C4-2B (cell line): Measurements from ENCODE around the gene DNAJC22.

Experiments
- ZFX ChIP-seq: fragments of 450-650 bp; IDR thresholded peaks from 2 replicates; pipeline ENCODE4 v1.6.1; 2017
- TF ChIP-seq, protein P1 (sequence below): fragments of 450-650 bp; conservative IDR thresholded peaks from 2 replicates; pipeline ENCODE4 v1.5.1; 2017; ENCODE audit warnings: mild to moderate bottlenecking

- TF ChIP-seq, protein P1, sequence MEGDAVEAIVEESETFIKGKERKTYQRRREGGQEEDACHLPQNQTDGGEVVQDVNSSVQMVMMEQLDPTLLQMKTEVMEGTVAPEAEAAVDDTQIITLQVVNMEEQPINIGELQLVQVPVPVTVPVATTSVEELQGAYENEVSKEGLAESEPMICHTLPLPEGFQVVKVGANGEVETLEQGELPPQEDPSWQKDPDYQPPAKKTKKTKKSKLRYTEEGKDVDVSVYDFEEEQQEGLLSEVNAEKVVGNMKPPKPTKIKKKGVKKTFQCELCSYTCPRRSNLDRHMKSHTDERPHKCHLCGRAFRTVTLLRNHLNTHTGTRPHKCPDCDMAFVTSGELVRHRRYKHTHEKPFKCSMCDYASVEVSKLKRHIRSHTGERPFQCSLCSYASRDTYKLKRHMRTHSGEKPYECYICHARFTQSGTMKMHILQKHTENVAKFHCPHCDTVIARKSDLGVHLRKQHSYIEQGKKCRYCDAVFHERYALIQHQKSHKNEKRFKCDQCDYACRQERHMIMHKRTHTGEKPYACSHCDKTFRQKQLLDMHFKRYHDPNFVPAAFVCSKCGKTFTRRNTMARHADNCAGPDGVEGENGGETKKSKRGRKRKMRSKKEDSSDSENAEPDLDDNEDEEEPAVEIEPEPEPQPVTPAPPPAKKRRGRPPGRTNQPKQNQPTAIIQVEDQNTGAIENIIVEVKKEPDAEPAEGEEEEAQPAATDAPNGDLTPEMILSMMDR, result no peak
- TF ChIP-seq ZFX, result no peak
Observed at GRCh38 chr12:49327368-49327767, 19.3 kb upstream of the DNAJC22 start.
